Activated T-helper 2 cell treated with anti-CD3 and anti-CD28 coated beads, Interferon-gamma antibody, Interleukin-2, Interleukin-4, amounts not matched to agents 10 μg/mL and 5 μg/mL and 100 μg/mL, durations not matched to agents 14 hours and 24 hours and 36 hours (primary cell): ENCODE measurements around the gene KRTAP4-7. TPM values are rescaled to one million over a fixed set of nuclear protein-coding genes. Genes with fewer than 3 reads are reported as not detected.
"Not testable (repeated sequence)": the region's sequence is repeated elsewhere in the genome, so short reads cannot be mapped to it uniquely, and the experiment has no call there.

Source experiments
- DNase-seq: peaks from one replicate; pipeline ENCODE4 v3.0.0; 2021; ENCODE audit warnings: low spot score
- H3K27ac Mint-ChIP-seq: one replicate; pipeline ENCODE4 v1.8.0; 2021; ENCODE audit warnings: mixed read lengths
- H3K27me3 Mint-ChIP-seq: one replicate; pipeline ENCODE4 v1.8.0; 2021; ENCODE audit warnings: low read depth, mixed read lengths
- H3K36me3 Mint-ChIP-seq: one replicate; pipeline ENCODE4 v1.8.0; 2021; ENCODE audit warnings: low read depth, mixed read lengths
- H3K4me1 Mint-ChIP-seq: one replicate; pipeline ENCODE4 v1.8.0; 2021; ENCODE audit warnings: low read depth, mixed read lengths
- H3K4me3 Mint-ChIP-seq: one replicate; pipeline ENCODE4 v1.8.0; 2021; ENCODE audit warnings: low read depth, mild to moderate bottlenecking, moderate library complexity, mixed read lengths
- H3K9me3 Mint-ChIP-seq: one replicate; pipeline ENCODE4 v1.8.0; 2021; ENCODE audit warnings: mixed read lengths
- intact Hi-C: fragments of 100-400 bp; cut with micrococcal nuclease; formaldehyde crosslinking; loops from one replicate; pipeline ENCODE4 v1.15.1; 2023
- total RNA-seq: library from RNA; stranded (reverse); gene quantifications from 2 replicates; pipeline ENCODE4 v1.2.3, GENCODE V29; 2022

Gene KRTAP4-7
- total RNA-seq, 1 donor from 2014 or later, result not detected

- H3K9me3 Mint-ChIP-seq, H3K27me3 Mint-ChIP-seq, H3K4me3 Mint-ChIP-seq, intact Hi-C loops, DNase-seq, H3K27ac Mint-ChIP-seq, H3K4me1 Mint-ChIP-seq, H3K36me3 Mint-ChIP-seq: not testable (repeated sequence)
These were observed 21.4 kb downstream of the KRTAP4-7 start, which contains the start of gene KRTAP4-9 for GRCh38 chr17:41105347-41105746. Gene KRTAP4-9, plus strand, starts transcription at chr17:41105389. Its CDS starts 0 bp downstream, at chr17:41105389.

- H3K9me3 Mint-ChIP-seq, result peaks cover 6% of the 10 kb centered on the region
- no peak overlapping the region for H3K4me3 Mint-ChIP-seq
- no peaks in the 10 kb centered on the region for H3K36me3 Mint-ChIP-seq
- H3K4me1 Mint-ChIP-seq, result no peaks in the 10 kb centered on the region
- intact Hi-C loops, result no loop called here
- H3K27me3 Mint-ChIP-seq, result peaks cover 9% of the 10 kb centered on the region
- no peak for DNase-seq
- no peak overlapping the region for H3K27ac Mint-ChIP-seq
These were observed 24.0 kb downstream of the KRTAP4-7 start for GRCh38 chr17:41107941-41108450.

GRCh38 chr17:41108728-41109386, 24.9 kb downstream of the KRTAP4-7 start:
- H3K36me3 Mint-ChIP-seq, DNase-seq, H3K4me3 Mint-ChIP-seq, H3K4me1 Mint-ChIP-seq, H3K27me3 Mint-ChIP-seq, H3K27ac Mint-ChIP-seq, H3K9me3 Mint-ChIP-seq, intact Hi-C loops: not testable (repeated sequence)

- Mint-ChIP-seq H3K4me1 (no peaks in the 10 kb centered on the region), H3K9me3 (peaks cover 6% of the 10 kb centered on the region), H3K27me3 (peaks cover 5% of the 10 kb centered on the region), H3K36me3 (no peaks in the 10 kb centered on the region), H3K4me3 (no peak overlapping the region), H3K27ac (no peak overlapping the region)
- intact Hi-C loops, result no loop called here
- DNase-seq, result no peak
These were observed 27.4 kb downstream of the KRTAP4-7 start for GRCh38 chr17:41111151-41111885.

GRCh38 chr17:41116297-41116696, 32.3 kb downstream of the KRTAP4-7 start:
- Mint-ChIP-seq H3K36me3 (no peaks in the 10 kb centered on the region), H3K27ac (no peak overlapping the region), H3K9me3 (peaks cover 2% of the 10 kb centered on the region), H3K4me3 (no peak overlapping the region), H3K27me3 (peaks cover 1% of the 10 kb centered on the region), H3K4me1 (peaks cover 3% of the 10 kb centered on the region)
- DNase-seq, result no peak
- intact Hi-C loops, result no loop called here

- H3K27ac Mint-ChIP-seq, H3K4me1 Mint-ChIP-seq, H3K4me3 Mint-ChIP-seq, H3K36me3 Mint-ChIP-seq, H3K9me3 Mint-ChIP-seq, H3K27me3 Mint-ChIP-seq, intact Hi-C loops, DNase-seq: not testable (repeated sequence)
These were observed 34.0 kb downstream of the KRTAP4-7 start, which contains the start of gene KRTAP4-11 for GRCh38 chr17:41117846-41118386. Gene KRTAP4-11, minus strand, starts transcription at chr17:41118373. Its CDS starts 58 bp downstream, at chr17:41118315.

- no peaks in the 10 kb centered on the region for H3K36me3 Mint-ChIP-seq
- peaks cover 7% of the 10 kb centered on the region for H3K27me3 Mint-ChIP-seq
- DNase-seq, result no peak
- peaks cover 3% of the 10 kb centered on the region for H3K4me1 Mint-ChIP-seq
- no peaks in the 10 kb centered on the region for H3K9me3 Mint-ChIP-seq
- intact Hi-C loops, result no loop called here
- no peak overlapping the region for H3K27ac Mint-ChIP-seq
- no peak overlapping the region for H3K4me3 Mint-ChIP-seq
These were observed 34.8 kb downstream of the KRTAP4-7 start for GRCh38 chr17:41118721-41119120.

GRCh38 chr17:41119696-41120690, 36.0 kb downstream of the KRTAP4-7 start:
- peaks cover 11% of the 10 kb centered on the region for H3K27me3 Mint-ChIP-seq
- H3K9me3 Mint-ChIP-seq, H3K36me3 Mint-ChIP-seq, intact Hi-C loops, H3K27ac Mint-ChIP-seq, H3K4me3 Mint-ChIP-seq, H3K4me1 Mint-ChIP-seq, DNase-seq: not testable (repeated sequence)

- Mint-ChIP-seq H3K4me1 (peaks cover 3% of the 10 kb centered on the region), H3K27ac (no peak overlapping the region), H3K36me3 (no peaks in the 10 kb centered on the region), H3K9me3 (no peaks in the 10 kb centered on the region), H3K27me3 (peaks cover 14% of the 10 kb centered on the region), H3K4me3 (no peak overlapping the region)
- DNase-seq, result no peak
- intact Hi-C loops, result no loop called here
These were observed 37.8 kb downstream of the KRTAP4-7 start for GRCh38 chr17:41121742-41122141.

GRCh38 chr17:41123292-41123990, 39.5 kb downstream of the KRTAP4-7 start:
- H3K4me3 Mint-ChIP-seq, intact Hi-C loops, H3K4me1 Mint-ChIP-seq, H3K36me3 Mint-ChIP-seq, H3K9me3 Mint-ChIP-seq, H3K27ac Mint-ChIP-seq, DNase-seq: not testable (repeated sequence)
- H3K27me3 Mint-ChIP-seq, result peaks cover 14% of the 10 kb centered on the region

- H3K4me1 Mint-ChIP-seq, H3K27ac Mint-ChIP-seq, H3K9me3 Mint-ChIP-seq, H3K4me3 Mint-ChIP-seq, H3K36me3 Mint-ChIP-seq, intact Hi-C loops, DNase-seq: not testable (repeated sequence)
- H3K27me3 Mint-ChIP-seq, result peaks cover 14% of the 10 kb centered on the region
These were observed 40.0 kb downstream of the KRTAP4-7 start, which contains the start of gene KRTAP4-12 for GRCh38 chr17:41123991-41124371. Gene KRTAP4-12, minus strand, starts transcription at chr17:41124182. Its CDS starts 60 bp downstream, at chr17:41124122.

GRCh38 chr17:41125064-41125463, 41.1 kb downstream of the KRTAP4-7 start:
- DNase-seq, result no peak
- peaks cover 16% of the 10 kb centered on the region for H3K27me3 Mint-ChIP-seq
- no peaks in the 10 kb centered on the region for H3K9me3 Mint-ChIP-seq
- no peak overlapping the region for H3K4me3 Mint-ChIP-seq
- intact Hi-C loops, result no loop called here
- H3K4me1 Mint-ChIP-seq, result peaks cover 2% of the 10 kb centered on the region
- H3K36me3 Mint-ChIP-seq, result no peaks in the 10 kb centered on the region
- H3K27ac Mint-ChIP-seq, result no peak overlapping the region
